ENCODE results near the gene TGFB1. TPM values are rescaled to one million over a fixed set of nuclear protein-coding genes. Genes with fewer than 3 reads are reported as not detected.

TGFB1 gene
- polyA plus RNA-seq, 1 experiment: 4.9 TPM

- ChIA-PET POLR2A (interaction anchor here (0.9 to 1.6 kb wide), 4 partner anchors 11 to 75 kb away, joined by 3 to 6 read pairs (median 4); partner anchors contain the start of gene CCDC97), CTCF (interaction anchor here (0.8 to 4.2 kb wide), 4 partner anchors 9 to 85 kb away, joined by 3 to 16 read pairs (median 8); partner anchors contain the start of gene TGFB1)
- Histone ChIP-seq H3K4me3 (ENCODE audit: low read depth, low read length) (peak within 1 kb of the TSS; percentile 93), H3K27ac (ENCODE audit: low read depth, low read length) (peak within 1 kb of the TSS; percentile 99), H3K9me3 (ENCODE audit: control insufficient read depth, insufficient read depth, low read length) (no peaks in the 10 kb centered on the region), H3K27me3 (ENCODE audit: control insufficient read depth, insufficient read depth, low read length) (no peaks in the 10 kb centered on the region)
- TF ChIP-seq, protein P1, sequence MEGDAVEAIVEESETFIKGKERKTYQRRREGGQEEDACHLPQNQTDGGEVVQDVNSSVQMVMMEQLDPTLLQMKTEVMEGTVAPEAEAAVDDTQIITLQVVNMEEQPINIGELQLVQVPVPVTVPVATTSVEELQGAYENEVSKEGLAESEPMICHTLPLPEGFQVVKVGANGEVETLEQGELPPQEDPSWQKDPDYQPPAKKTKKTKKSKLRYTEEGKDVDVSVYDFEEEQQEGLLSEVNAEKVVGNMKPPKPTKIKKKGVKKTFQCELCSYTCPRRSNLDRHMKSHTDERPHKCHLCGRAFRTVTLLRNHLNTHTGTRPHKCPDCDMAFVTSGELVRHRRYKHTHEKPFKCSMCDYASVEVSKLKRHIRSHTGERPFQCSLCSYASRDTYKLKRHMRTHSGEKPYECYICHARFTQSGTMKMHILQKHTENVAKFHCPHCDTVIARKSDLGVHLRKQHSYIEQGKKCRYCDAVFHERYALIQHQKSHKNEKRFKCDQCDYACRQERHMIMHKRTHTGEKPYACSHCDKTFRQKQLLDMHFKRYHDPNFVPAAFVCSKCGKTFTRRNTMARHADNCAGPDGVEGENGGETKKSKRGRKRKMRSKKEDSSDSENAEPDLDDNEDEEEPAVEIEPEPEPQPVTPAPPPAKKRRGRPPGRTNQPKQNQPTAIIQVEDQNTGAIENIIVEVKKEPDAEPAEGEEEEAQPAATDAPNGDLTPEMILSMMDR (IDR thresholded peaks at IDR 0.05; ENCODE audit: low read depth, low read length): no peak
- peak; percentile 94 for DNase-seq (ENCODE audit: low read depth, low spot score)
Measured at GRCh38 chr19:41363753-41364523, 10.2 kb upstream of the TGFB1 start, which contains the start of gene B9D2. Gene B9D2, minus strand, starts transcription at chr19:41364149. Its CDS starts 630 bp downstream, at chr19:41363519.

DNA sequence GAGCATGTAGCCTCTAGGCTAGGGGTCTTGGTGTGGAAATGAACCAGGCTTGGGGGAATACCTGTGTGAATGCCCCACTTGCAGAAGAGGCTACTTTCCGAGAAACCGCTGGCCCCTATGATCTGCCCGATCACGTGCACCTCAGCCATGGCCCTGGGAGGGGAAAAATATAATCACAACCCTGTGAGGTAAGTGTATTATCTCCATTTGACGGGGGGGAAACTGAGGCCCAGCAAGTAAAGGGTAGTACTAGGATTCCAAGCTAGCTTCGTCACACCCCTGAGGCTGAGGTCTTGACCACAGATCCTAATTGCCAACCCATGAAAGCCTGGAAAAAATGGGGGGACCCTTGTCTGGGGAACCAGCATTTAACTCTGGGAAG, 9.6 kb upstream of the TGFB1 start:
- DNase-seq (ENCODE audit: low read depth, low spot score): no peak
- ChIA-PET POLR2A (interaction anchor here (1.1 to 1.6 kb wide), 3 partner anchors 10 to 53 kb away, joined by 3 to 6 read pairs (median 4); partner anchors contain the start of gene CCDC97), CTCF (interaction anchor here (2.8 to 4.2 kb wide), 2 partner anchors 8 to 10 kb away, joined by 13 to 16 read pairs; partner anchors contain the start of gene TGFB1)
- TF ChIP-seq, protein P1 (IDR thresholded peaks at IDR 0.05; ENCODE audit: low read depth, low read length): no peak
- Histone ChIP-seq H3K27me3 (ENCODE audit: control insufficient read depth, insufficient read depth, low read length) (no peaks in the 10 kb centered on the region), H3K27ac (ENCODE audit: low read depth, low read length) (peak overlapping the region; percentile 31), H3K4me3 (ENCODE audit: low read depth, low read length) (peak overlapping the region; percentile 93), H3K9me3 (ENCODE audit: control insufficient read depth, insufficient read depth, low read length) (no peaks in the 10 kb centered on the region)

DNA sequence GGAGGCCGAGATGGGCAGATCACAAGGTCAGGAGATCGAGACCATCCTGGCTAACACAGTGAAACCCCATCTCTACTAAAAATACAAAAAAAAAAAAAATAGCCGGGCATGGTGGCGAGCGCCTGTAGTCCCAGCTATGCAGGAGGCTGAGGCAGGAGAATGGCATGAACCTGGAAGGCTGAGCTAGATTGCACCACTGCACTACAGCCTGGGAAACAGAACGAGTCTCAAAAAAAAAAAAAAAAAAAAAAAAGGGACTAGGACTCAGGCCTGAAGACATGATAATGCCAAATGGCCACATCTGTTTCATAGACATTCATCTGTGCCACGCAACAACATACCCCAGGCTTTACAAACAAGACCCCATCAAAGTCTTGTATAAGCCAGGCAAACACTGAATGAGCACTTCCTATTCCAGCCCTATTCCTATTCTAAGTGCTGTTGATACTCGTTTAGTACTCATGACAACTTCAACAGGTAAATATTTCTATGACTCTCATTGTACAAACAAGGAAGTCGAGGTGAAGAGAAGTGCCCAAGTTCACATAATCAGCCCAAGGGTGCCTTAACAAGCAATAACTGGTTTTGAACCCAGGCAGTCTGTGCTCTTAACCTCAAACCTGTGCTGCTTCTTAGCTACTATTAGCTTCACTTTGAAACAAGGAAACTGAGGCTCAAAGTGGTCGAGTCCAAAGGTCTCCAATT, 8.6 kb upstream of the TGFB1 start:
- ChIA-PET POLR2A (interaction anchor here (0.7 to 1.2 kb wide), 3 partner anchors 26 to 40 kb away, joined by 5 to 7 read pairs (median 5); no protein-coding TSS in a partner anchor), CTCF (interaction anchor here (2.8 to 4.2 kb wide), 2 partner anchors 7 to 9 kb away, joined by 13 to 16 read pairs; partner anchors contain the start of gene TGFB1)
- no peaks in the 10 kb centered on the region for H3K27me3 ChIP-seq (ENCODE audit: control insufficient read depth, insufficient read depth, low read length)
- no peak overlapping the region for H3K4me3 ChIP-seq (ENCODE audit: low read depth, low read length)
- H3K27ac ChIP-seq (ENCODE audit: low read depth, low read length): no peak overlapping the region
- DNase-seq (ENCODE audit: low read depth, low spot score): no peak
- no peaks in the 10 kb centered on the region for H3K9me3 ChIP-seq (ENCODE audit: control insufficient read depth, insufficient read depth, low read length)
- TF ChIP-seq, protein P1 (IDR thresholded peaks at IDR 0.05; ENCODE audit: low read depth, low read length): no peak

- no peak overlapping the region for H3K4me3 ChIP-seq (ENCODE audit: low read depth, low read length)
- no peak overlapping the region for H3K27ac ChIP-seq (ENCODE audit: low read depth, low read length)
- CTCF ChIA-PET: interaction anchor here (1.5 kb wide), 1 partner anchor 51 kb away, joined by 4 read pairs; no protein-coding TSS in a partner anchor
- TF ChIP-seq, protein P1 (IDR thresholded peaks at IDR 0.05; ENCODE audit: low read depth, low read length): no peak
- POLR2A ChIA-PET: interaction anchor here (0.5 kb wide), 1 partner anchor 9 kb away, joined by 4 read pairs; no protein-coding TSS in a partner anchor
- no peak for DNase-seq (ENCODE audit: low read depth, low spot score)
- no peaks in the 10 kb centered on the region for H3K9me3 ChIP-seq (ENCODE audit: control insufficient read depth, insufficient read depth, low read length)
- no peaks in the 10 kb centered on the region for H3K27me3 ChIP-seq (ENCODE audit: control insufficient read depth, insufficient read depth, low read length)
Measured at GRCh38 chr19:41359741-41360140, 6.0 kb upstream of the TGFB1 start.

Data from AG04450 (cell line).